GM12892 (cell line): ENCODE results near the gene LDB3.

Experiments used
- POLR2A ChIP-seq: IDR thresholded peaks from 2 replicates; pipeline ENCODE4 v1.6.1; 2011; ENCODE audit warnings: low read depth, low read length, control low read depth
- POLR2AphosphoS5 ChIP-seq: IDR thresholded peaks from 2 replicates; pipeline ENCODE4 v1.6.1; 2011; ENCODE audit warnings: low read depth, low read length, control low read depth
- TAF1 ChIP-seq: IDR thresholded peaks from 2 replicates; pipeline ENCODE4 v1.6.1; 2011; ENCODE audit warnings: low read depth, mild to moderate bottlenecking, control low read depth, low read length, borderline replicate concordance

DNA sequence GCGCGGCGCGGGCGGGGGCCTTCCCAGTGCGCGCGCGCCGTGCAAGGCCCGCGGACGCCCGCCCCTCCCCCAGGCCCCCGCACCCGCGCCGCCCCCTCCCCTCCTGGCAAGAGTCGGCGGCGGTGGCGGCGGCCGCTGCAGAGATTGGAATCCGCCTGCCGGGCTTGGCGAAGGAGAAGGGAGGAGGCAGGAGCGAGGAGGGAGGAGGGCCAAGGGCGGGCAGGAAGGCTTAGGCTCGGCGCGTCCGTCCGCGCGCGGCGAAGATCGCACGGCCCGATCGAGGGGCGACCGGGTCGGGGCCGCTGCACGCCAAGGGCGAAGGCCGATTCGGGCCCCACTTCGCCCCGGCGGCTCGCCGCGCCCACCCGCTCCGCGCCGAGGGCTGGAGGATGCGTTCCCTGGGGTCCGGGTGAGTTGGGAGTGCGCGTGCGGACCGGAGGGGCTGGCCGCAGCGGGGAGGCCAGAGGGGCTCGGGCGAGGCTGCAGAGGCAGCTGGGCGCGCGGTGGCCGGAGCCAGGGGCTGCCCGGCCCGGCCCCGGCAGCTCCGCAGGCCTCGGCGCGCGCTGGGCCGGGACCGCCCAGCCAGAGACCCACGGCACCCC is 88.3 kb downstream of the LDB3 start, which contains the start of gene BMPR1A:
- TF ChIP-seq TAF1: no peak
- no peak for TF ChIP-seq POLR2A
- TF ChIP-seq POLR2AphosphoS5: no peak
